DMS53 (cell line): ENCODE measurements around the gene TRIM25.

Experiments
- DNase-seq: peaks from one replicate; lab custom pipeline; 2025; lab: John Stamatoyannopoulos, UW

Gene TRIM25

GRCh38 chr17:56896217-56896967, 17.5 kb downstream of the TRIM25 start:
- DNase-seq: no peak

- no peak for DNase-seq
Observed at GRCh38 chr17:56894859-56895455, 18.9 kb downstream of the TRIM25 start.

DNA sequence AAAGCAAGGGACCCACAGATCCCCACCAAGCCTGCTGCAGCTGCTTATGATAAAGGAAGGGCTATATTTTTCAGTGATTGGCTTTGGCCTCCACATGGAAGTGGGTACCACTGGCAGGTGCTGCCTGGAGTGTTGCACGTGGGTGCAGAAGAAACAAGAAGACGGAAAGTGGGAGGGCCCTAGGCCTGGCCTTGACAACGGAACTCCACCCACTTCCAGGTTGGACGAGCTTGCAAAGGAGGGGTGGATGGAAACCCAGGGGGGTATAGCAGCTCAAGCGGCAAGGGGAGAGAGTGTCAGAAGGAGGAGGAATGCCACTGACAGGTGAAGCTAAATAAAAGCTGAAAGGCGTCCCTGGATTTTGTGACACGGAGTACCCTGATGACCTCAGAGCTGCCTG, 20.3 kb downstream of the TRIM25 start:
- DNase-seq: no peak

DNA sequence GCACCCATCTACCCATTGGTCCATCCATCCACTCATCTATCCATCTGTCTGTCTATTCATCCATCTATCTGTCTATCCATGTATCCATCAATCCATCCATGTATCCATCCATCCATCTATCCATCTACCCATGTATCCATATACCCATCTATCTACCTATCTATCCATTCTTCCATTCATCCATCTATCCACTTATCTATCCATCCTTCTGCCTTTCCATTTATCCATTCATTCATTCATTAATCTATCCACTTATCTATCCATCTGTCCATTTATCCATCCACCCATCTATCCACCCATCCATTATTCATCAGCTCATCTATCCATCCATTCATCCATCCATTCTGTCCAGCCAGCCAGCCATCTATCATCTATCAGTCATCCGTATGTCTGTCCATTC, 21.5 kb downstream of the TRIM25 start:
- no peak for DNase-seq

DNA sequence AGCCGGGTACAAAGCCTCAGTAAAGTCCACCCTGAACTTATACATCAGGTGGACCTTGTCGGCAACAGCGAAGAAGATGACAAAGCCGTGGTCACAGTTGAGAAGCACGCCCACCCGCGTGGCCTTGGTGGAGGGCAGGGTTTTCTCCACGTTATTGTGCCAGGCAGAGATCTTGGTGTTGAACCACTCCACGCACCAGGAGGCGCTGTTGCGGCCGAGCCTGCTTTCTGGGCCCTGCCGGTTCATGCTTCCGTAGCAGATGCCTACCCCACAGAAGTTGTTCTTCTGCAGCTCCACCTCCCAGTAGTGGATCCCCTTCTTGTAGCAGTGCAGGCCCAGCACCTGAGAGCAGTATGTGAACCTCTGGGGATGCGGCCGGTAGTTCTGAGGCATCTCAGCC, 22.1 kb downstream of the TRIM25 start:
- DNase-seq: no peak

DNA sequence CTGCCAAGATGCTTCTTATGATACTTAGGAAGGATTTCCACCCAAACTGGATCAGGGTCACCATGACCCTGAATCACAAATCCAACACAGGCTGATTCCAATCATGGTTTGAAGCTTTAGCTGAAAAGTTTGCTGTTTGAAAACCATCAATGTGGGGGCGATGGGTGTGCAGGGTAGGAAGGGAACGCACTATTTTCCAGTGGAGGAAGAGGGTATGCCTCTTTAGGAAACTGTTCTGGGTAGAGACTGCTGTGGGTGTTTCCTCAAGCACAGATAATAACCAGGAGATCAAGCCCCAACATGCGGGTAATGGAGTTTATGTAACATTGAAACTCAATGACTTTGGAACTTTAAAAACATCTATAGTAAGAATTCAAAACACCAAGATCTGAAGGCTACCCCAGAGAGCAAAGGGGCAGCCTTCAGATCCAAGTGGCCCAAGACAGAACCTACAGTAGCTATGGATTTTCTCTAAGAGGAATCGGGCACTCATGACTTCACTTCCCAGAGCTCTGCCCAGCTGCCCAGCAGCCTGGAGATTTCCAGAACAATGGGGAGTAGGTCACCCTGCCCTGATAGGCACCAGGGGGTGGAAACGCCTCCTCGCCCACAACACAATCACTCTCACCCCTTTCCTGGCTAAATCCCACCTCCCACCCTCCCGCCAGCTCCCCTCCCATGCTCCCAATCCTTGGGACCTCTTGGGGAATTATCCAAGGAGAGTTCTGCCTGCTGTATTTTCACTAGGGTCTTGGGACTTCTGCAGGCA, 22.8 kb downstream of the TRIM25 start:
- no peak for DNase-seq

DNA sequence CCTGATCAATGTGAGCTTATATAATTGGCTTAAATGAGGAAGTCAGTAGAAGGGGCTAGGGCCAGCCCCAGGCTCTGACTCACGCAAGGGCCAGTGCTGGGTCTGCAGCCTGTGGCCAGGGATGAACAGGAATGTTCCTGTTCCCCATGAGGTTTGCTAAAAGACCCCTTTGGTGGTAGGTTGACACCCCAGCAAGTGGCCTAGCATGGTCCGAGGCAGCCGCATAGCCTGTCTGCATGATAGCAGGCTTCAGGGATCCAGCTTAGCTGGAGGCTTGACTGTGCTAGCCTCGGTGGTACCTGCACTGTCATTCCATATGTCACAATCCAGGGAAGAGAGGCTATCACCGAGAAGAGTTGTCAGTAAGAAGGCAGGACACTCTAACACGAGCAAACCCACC, 23.5 kb downstream of the TRIM25 start:
- DNase-seq: no peak

- peak; percentile 8 for DNase-seq
Observed at GRCh38 chr17:56887552-56888467, 26.0 kb downstream of the TRIM25 start.

- no peak for DNase-seq
Observed at GRCh38 chr17:56887105-56887504, 26.7 kb downstream of the TRIM25 start.

DNA sequence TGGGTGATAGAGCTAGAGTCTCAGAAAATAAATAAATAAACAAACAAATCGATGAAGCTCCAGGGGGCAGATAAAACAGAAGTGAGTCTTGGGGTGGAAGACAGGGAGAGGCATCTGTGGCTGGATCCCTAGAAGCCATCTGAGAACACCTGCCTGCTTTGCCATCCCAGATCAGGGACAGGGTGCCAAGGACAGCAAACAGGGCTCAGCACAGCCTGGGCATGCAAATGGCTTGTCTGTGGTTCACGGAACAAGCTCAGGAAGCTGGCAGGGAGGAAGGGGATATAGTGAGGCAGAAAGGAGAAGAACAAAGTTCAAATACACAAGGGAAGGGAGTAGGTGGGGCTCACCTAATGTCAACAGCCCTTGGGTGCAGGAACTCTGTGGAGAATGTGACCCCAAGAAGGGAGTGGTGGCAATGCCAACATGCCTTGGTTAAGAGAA, 27.5 kb downstream of the TRIM25 start:
- no peak for DNase-seq

DNA sequence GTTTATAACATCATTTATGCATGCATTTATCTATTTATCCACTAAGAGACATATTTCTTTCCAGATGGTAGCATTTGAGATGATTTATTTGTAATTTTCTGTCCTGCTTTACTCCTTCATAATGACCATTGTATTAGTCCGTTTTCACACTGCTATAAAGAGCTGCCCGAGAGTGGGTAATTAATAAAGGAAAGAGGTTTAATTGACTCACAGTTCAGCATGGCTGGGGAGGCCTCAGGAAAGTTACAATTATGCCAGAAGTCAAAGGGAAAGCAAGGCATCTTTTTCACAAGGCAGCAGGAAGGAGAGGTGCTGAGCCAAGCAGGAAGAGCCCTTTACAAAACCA, 28.6 kb downstream of the TRIM25 start:
- no peak for DNase-seq

- no peak for DNase-seq
Observed at GRCh38 chr17:56884483-56885311, 29.2 kb downstream of the TRIM25 start.

DNA sequence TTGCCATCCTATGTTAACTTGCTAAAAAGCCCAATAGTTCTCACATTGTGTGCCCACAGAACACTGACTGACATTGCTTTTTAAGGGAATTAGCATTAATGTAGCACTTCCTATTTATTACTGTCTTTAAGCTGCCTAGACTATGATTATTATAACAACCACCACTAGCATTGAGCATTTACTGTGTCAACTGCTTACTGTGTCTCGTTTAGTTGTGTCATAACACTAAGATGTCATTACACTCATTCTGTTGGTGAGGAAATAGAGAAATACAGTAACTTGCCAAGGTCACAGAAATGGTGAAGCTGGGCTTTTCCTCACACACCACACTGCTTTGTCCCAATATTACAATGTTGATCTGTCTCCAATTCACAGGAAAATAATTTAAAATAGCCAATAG, 30.2 kb downstream of the TRIM25 start:
- DNase-seq: no peak

DNA sequence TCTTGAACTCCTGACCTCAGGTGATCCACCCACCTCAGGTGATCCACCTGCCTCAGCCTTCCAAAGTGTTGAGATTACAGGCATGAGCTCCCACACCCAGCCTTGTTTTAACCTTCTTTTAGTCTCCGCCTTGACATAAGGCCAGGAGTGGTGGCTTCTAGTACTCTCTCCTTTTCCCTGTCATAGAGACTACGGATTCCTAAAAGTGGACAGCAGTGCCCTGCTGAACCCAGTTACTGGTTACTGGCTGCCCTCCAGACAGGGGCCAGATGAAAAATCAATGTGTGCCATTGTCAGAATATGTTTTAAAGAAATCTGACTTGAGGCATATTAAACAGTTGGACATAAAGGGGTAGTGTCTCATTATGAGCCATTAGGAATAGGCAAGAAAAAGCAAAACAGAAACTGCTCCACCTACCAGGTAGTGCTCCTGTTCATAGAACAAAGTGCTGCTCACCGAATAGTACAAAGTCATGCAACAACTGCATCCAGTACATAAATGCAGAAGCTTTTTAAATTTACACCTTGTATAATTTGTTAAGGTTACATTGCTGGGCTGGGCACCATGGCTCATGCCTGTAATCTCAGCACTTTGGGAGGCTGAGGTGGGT, 32.1 kb downstream of the TRIM25 start:
- no peak for DNase-seq

DNA sequence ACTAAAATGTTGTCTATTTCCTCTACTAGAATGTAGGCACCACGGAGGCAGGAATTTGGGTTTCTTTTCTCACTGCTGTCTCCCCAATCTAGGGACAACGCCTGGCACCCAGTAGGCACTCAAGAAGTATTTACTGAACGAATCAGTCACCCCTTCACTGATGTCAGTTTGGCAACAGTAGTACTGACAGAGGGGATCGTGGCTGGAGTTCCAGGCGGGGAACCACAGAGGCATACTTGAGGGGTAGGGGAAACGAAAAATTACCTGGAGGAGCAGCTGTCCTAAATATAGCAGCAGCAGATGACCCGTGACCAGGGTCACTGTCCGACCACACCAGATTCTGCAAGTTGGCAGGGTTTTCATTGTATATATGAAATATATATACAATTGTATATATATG, 33.3 kb downstream of the TRIM25 start:
- no peak for DNase-seq

- no peak for DNase-seq
Observed at GRCh38 chr17:56880133-56880532, 33.7 kb downstream of the TRIM25 start.

DNA sequence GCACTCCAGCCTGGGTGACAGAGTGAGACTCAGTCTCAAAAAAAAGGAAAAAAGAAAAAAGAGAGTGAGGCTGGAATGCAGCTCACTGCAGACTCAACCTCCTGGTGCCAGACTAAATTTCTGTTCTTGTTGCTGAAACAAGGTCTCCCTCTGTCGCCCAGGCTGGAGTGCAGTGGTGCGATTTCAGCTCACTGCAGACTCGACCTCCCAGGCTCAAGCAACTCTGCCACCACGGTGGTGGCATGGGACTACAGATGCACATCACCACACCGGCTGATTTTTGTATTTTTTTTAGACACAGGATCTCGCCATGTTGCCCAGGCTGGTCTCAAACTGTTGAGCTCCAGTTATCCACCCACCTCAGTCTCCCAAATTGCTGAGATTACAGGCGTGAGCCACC, 34.6 kb downstream of the TRIM25 start:
- DNase-seq: no peak

- DNase-seq: no peak
Observed at GRCh38 chr17:56876766-56877179, 37.1 kb downstream of the TRIM25 start.

DNA sequence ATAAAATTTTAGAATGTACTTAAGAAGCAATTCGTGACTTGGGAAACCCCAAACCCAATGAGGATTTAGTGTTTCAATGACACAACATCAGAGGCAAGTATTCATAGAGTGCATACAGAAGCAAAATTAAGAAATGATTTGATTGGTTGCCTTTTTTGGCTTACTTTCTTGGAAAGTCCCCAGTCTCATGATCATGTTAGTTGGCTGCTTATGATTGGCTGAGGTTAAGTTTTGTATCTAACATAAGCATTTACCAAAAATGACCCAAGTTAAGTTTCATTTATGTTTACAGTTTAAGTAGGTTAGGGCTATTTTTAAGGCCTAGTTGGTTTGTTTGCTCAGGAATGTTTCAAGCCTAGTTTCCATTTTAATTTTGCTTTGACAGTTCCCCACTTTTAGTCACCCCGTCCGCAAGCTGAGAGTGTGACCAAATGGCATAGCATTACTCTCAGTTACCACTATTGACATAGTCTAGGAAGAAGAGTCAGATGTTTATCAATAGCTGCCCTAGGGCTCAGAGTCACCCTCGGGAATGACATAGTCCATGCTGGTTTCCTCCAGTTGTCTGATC, 43.7 kb downstream of the TRIM25 start:
- DNase-seq: no peak

- DNase-seq: no peak
Observed at GRCh38 chr17:56868716-56869115, 45.1 kb downstream of the TRIM25 start.
